Small intestine (tissue), 7 donors: ENCODE data around the gene VLDLR. TPM values are rescaled to one million over a fixed set of nuclear protein-coding genes. Genes with fewer than 3 reads are reported as not detected.
"Not testable (repeated sequence)": the region's sequence is repeated elsewhere in the genome, so short reads cannot be mapped to it uniquely, and the experiment has no call there.

Experiments used
- DNase-seq, 2 donors: peaks; one replicate each; pipeline versions ENCODE4 v3.0.0 to v3.0.0-alpha.2; 2013
- FAIRE-seq: peaks from 2 replicates; lab custom pipeline; 2012; peaks lifted over from hg19 to GRCh38; lab: Jason Lieb, UNC
- H3K27ac ChIP-seq, 3 donors: one replicate each; pipeline ENCODE4 v1.5.1; 2013; ENCODE audit warnings: low read length in 2 of 3, mild to moderate bottlenecking in 2 of 3, control low read depth in 1 of 3, inconsistent platforms in 1 of 3, low read depth in 1 of 3, moderate library complexity in 1 of 3
- H3K27me3 ChIP-seq, 3 donors: one replicate each; pipeline ENCODE4 v1.6.1; 2013; ENCODE audit warnings: low read length in 3 of 3, inconsistent platforms in 1 of 3; ENCODE audit not compliant: control insufficient read depth in 3 of 3, insufficient read depth in 3 of 3
- H3K36me3 ChIP-seq, 3 donors: one replicate each; pipeline ENCODE4 v1.6.1; 2013; ENCODE audit warnings: low read length in 3 of 3, inconsistent platforms in 1 of 3, low read depth in 1 of 3, mild to moderate bottlenecking in 1 of 3, moderate library complexity in 1 of 3; ENCODE audit not compliant: control insufficient read depth in 3 of 3, insufficient read depth in 2 of 3
- H3K4me1 ChIP-seq, 3 donors: one replicate each; pipeline ENCODE4 v1.6.1; 2013; ENCODE audit warnings: low read length in 2 of 3, inconsistent platforms in 1 of 3, low read depth in 1 of 3, mild to moderate bottlenecking in 1 of 3, moderate library complexity in 1 of 3; ENCODE audit not compliant: control insufficient read depth in 3 of 3, insufficient read depth in 2 of 3
- H3K4me3 ChIP-seq, 3 donors: one replicate each; pipeline ENCODE4 v1.5.1; 2013; ENCODE audit warnings: low read length in 3 of 3, control low read depth in 1 of 3, inconsistent platforms in 1 of 3, low read depth in 1 of 3, mild to moderate bottlenecking in 1 of 3, moderate library complexity in 1 of 3
- H3K9me3 ChIP-seq, 2 donors: one replicate each; pipeline ENCODE4 v1.6.1; 2013; ENCODE audit warnings: low read depth in 1 of 2, low read length in 1 of 2; ENCODE audit not compliant: control insufficient read depth in 2 of 2, insufficient read depth in 1 of 2
- WGBS, 3 donors: extraction: QIAGEN DNeasy Blood & Tissue Kit; methylation state at CpG; one replicate each; pipeline ENCODE4 v1.1.7; 2013; 5-methylcytosine and 5-hydroxymethylcytosine counted together
- polyA plus RNA-seq, 4 donors: library from polyadenylated mRNA; stranded (reverse) in 3 of 4; unstranded in 1 of 4; fragments of 200-250 nt in 3 of 4; fragments of 120-200 nt in 1 of 4; gene quantifications; one replicate each; pipeline versions ENCODE4 v1.2.1 to v1.2.3, GENCODE V29; 2013
- donor health status: healthy with polysubstance abuse.
- donor health status: control.
- donor health status: control.
- donor health status: Bipolar disorder and iron deficiency.
- donor health status: healthy.

VLDLR gene
- polyA plus RNA-seq, 4 donors = 0.81 to 2.4 (median 2.1) TPM; not detected in 1

GRCh38 chr9:2697492-2697891 is 75.9 kb downstream of the VLDLR start:
- Histone ChIP-seq H3K9me3 (no peaks in the 10 kb centered on the region), H3K27me3 (no peaks in the 10 kb centered on the region), H3K36me3 (no peaks in the 10 kb centered on the region), H3K27ac (no peak overlapping the region), H3K4me1 (no peaks in the 10 kb centered on the region), H3K4me3 (no peak overlapping the region)
- no peak for DNase-seq
- FAIRE-seq = no peak
- WGBS, 3 donors = 76 to 82% (median 78%) methylated on average over 3 of the region's 3 CpGs

- Histone ChIP-seq H3K36me3 (no peaks in the 10 kb centered on the region), H3K4me3 (no peak overlapping the region), H3K9me3 (no peaks in the 10 kb centered on the region), H3K27me3 (no peaks in the 10 kb centered on the region), H3K27ac (no peak overlapping the region), H3K4me1 (no peaks in the 10 kb centered on the region)
- DNase-seq (no peak), FAIRE-seq (no peak)
- WGBS, 3 donors = 76 to 82% (median 80%) methylated on average over 6 of the region's 6 CpGs
These were observed 78.8 kb downstream of the VLDLR start for GRCh38 chr9:2700398-2700797.

GRCh38 chr9:2700909-2701550 is 79.4 kb downstream of the VLDLR start:
- no peak for DNase-seq
- Histone ChIP-seq H3K36me3 (no peaks in the 10 kb centered on the region), H3K27ac (no peak overlapping the region), H3K4me1 (no peaks in the 10 kb centered on the region), H3K9me3 (no peaks in the 10 kb centered on the region), H3K4me3 (no peak overlapping the region), H3K27me3 (no peaks in the 10 kb centered on the region)
- whole genome bisulfite sequencing, 3 donors = 84 to 91% (median 89%) methylated on average over 10 of the region's 10 CpGs
- no peak for FAIRE-seq

GRCh38 chr9:2704504-2704903 is 82.9 kb downstream of the VLDLR start:
- no peak overlapping the region for H3K27ac ChIP-seq
- DNase-seq (no peak), FAIRE-seq (no peak)
- no peaks in the 10 kb centered on the region for H3K27me3 ChIP-seq
- H3K4me1 ChIP-seq = no peaks in the 10 kb centered on the region
- H3K4me3 ChIP-seq = no peak overlapping the region
- H3K36me3 ChIP-seq = no peaks in the 10 kb centered on the region
- no peaks in the 10 kb centered on the region for H3K9me3 ChIP-seq

GRCh38 chr9:2707256-2707655 is 85.7 kb downstream of the VLDLR start:
- not testable (repeated sequence) for H3K27ac ChIP-seq, H3K9me3 ChIP-seq, H3K27me3 ChIP-seq, H3K4me3 ChIP-seq, FAIRE-seq, DNase-seq, H3K4me1 ChIP-seq, H3K36me3 ChIP-seq
- WGBS, 3 donors = 94 to 97% (median 96%) methylated on average over 3 of the region's 3 CpGs

Other genes starting within 250 kb of the VLDLR start
- gene KCNV2, start 95.7 kb downstream of the VLDLR start, polyA plus RNA-seq = under 1 TPM in 1 of 4 donors, not detected in 3; 0.18 TPM
- 10 to 100 TPM in 3 of 4 donors, 1 to 10 TPM in 1; 9.5 to 30.5 (median 20.8) TPM for gene PUM3, start 222.3 kb downstream of the VLDLR start, polyA plus RNA-seq